Stimulated activated naive CD8-positive, alpha-beta T cell treated with anti-CD3 and anti-CD28 coated beads, Interleukin-15, amount 100 ng/mL, for 72 hours (primary cell): ENCODE results near the gene PLK5.

ENCODE experiments used
- ATAC-seq: fragments of 150-1000 bp; cut with Tn5 transposase; 2 replicates; pipeline ENCODE4 v1.10.0; 2021; ENCODE audit warnings: mild to moderate bottlenecking, moderate library complexity
- DNase-seq, 2 donors: peaks; one replicate each; pipeline ENCODE4 v3.0.0; 2021 to 2022
- H3K27ac Mint-ChIP-seq, 2 donors: one replicate each; pipeline ENCODE4 v1.8.0; 2022; ENCODE audit warnings: mild to moderate bottlenecking in 2 of 2, mixed read lengths in 2 of 2, moderate library complexity in 2 of 2
- H3K27me3 Mint-ChIP-seq: one replicate; pipeline ENCODE4 v1.8.0; 2022; ENCODE audit warnings: mixed read lengths
- H3K4me1 Mint-ChIP-seq: one replicate; pipeline ENCODE4 v1.8.0; 2022; ENCODE audit warnings: mild to moderate bottlenecking, mixed read lengths
- H3K4me3 Mint-ChIP-seq, 2 donors: one replicate each; pipeline ENCODE4 v1.8.0; 2022; ENCODE audit warnings: mild to moderate bottlenecking in 2 of 2, mixed read lengths in 2 of 2, moderate library complexity in 1 of 2
- H3K9me3 Mint-ChIP-seq, 2 donors: one replicate each; pipeline ENCODE4 v1.8.0; 2022; ENCODE audit warnings: mixed read lengths in 2 of 2

Gene PLK5

DNA sequence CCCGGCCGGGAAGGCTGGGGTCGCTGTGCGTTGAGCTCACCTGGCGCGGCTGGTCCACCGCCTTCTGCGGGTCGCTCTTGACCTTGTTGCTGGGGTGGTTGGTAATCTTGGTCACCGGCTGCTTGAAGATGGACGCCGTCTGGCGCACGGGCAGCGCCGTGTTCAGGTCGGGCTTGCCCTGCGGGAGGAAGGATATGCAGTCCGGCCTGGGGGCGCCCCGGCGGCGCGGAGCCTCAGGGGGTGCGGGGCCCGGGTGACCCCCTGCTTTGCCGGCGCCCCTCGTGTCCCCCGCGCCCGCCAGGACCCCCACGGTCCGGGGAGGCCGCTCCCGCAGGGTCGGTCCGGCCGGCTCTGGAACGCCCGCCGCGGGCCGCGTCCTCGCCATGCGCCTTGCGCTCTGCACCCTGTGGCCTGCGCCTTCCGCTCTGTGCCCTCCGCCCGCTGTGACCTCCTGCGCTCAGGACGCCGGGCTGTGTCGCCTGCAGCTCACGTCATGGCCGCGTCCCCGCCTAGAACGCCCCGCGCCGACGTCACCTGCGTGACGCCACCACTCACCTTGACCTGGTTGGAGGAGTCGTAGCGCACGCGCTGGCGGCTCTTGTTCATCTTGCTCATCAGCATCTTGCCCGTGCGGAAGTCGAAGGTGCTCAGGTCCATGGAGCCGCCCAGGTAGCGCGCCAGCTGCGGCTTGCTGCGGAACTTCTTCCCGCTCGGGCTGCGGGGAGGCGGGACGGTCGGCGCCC is 60.8 kb downstream of the PLK5 start:
- no peak overlapping the region for H3K4me3 Mint-ChIP-seq
- no peaks in the 10 kb centered on the region for H3K9me3 Mint-ChIP-seq
- peaks cover 14% of the 10 kb centered on the region for H3K4me1 Mint-ChIP-seq
- DNase-seq (no peak), ATAC-seq (peak; percentile 75)
- H3K27me3 Mint-ChIP-seq, result no peaks in the 10 kb centered on the region
- H3K27ac Mint-ChIP-seq, result peak overlapping the region in 1 of 2 donors; percentile 22

DNA sequence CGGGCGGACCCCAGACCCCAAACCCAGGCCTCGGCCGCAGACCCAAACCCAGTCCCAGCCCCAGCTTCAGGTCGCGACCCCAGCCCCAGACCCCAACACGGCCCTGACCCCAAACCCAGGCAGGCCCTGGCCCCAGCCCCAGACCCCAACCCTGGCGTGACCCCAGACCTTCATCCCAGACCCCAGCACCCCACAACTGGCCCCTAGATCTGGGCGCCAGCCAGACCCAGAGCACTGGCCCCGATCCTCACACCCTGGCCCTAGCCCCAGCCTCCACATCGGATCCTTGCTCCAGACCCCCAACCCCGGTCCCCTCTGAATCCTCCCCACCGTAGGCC is 61.3 kb downstream of the PLK5 start:
- H3K27ac Mint-ChIP-seq, result no peak overlapping the region
- H3K4me1 Mint-ChIP-seq, result peaks cover 19% of the 10 kb centered on the region
- no peak overlapping the region for H3K4me3 Mint-ChIP-seq
- no peaks in the 10 kb centered on the region for H3K9me3 Mint-ChIP-seq
- ATAC-seq (no peak), DNase-seq (no peak)
- H3K27me3 Mint-ChIP-seq, result no peaks in the 10 kb centered on the region
